Neural cell (in vitro differentiated cells): ENCODE measurements around the gene COL17A1. TPM values are rescaled to one million over a fixed set of nuclear protein-coding genes. Genes with fewer than 3 reads are reported as not detected.

Experiments used
- H2AFZ ChIP-seq: fragments of 200-600, 300-800 bp; sonication (generic), shearing (Covaris generic); 2 replicates; pipeline ENCODE4 v1.6.0; 2014; ENCODE audit warnings: low read depth, mild to moderate bottlenecking, antibody characterized with exemption, low read length, moderate library complexity
- H3F3A ChIP-seq: fragments of 200-600 bp; shearing (Covaris generic); 2 replicates; pipeline ENCODE4 v1.6.1; 2016; ENCODE audit warnings: mild to moderate bottlenecking, moderate library complexity, mixed read lengths, antibody characterized with exemption, low read length; ENCODE audit not compliant: insufficient read depth, poor library complexity, severe bottlenecking
- H3K27ac ChIP-seq: fragments of 200-600, 300-800 bp; sonication (generic), shearing (Covaris generic); 2 replicates; pipeline ENCODE4 v1.5.1; 2014; ENCODE audit warnings: mild to moderate bottlenecking, low read length, moderate library complexity
- H3K27me3 ChIP-seq: fragments of 300-800, 200-600 bp; sonication (generic), shearing (Covaris generic); 2 replicates; pipeline ENCODE4 v1.6.0; 2014; ENCODE audit warnings: mild to moderate bottlenecking, low read depth, low read length, moderate library complexity; ENCODE audit not compliant: insufficient read depth
- H3K36me3 ChIP-seq: fragments of 300-800, 200-600 bp; sonication (generic), shearing (Covaris generic); 2 replicates; pipeline ENCODE4 v1.5.1; 2014; ENCODE audit warnings: mild to moderate bottlenecking, antibody characterized with exemption, low read length, moderate library complexity; ENCODE audit not compliant: insufficient read depth
- H3K4me2 ChIP-seq: fragments of 300-800, 200-600 bp; sonication (generic), shearing (Covaris generic); 2 replicates; pipeline ENCODE4 v1.6.0; 2014; ENCODE audit warnings: mild to moderate bottlenecking, low read length
- H3K4me3 ChIP-seq: fragments of 300-800, 200-600 bp; sonication (generic), shearing (Covaris generic); 2 replicates; pipeline ENCODE4 v1.5.1; 2014; ENCODE audit warnings: mild to moderate bottlenecking, low read length, moderate library complexity
- H3K79me2 ChIP-seq: fragments of 200-600 bp; shearing (Covaris generic); replicated peaks from 2 replicates; pipeline ENCODE4 v1.6.0; 2014; ENCODE audit warnings: mild to moderate bottlenecking, low read length, moderate library complexity; ENCODE audit not compliant: insufficient read depth
- H3K9ac ChIP-seq: fragments of 300-800, 200-600 bp; sonication (generic), shearing (Covaris generic); 2 replicates; pipeline ENCODE4 v1.6.1; 2016; ENCODE audit warnings: mild to moderate bottlenecking, low read length, mixed read lengths
- H3K9me2 ChIP-seq: fragments of 200-600 bp; shearing (Covaris generic); 2 replicates; pipeline ENCODE4 v1.6.1; 2016; ENCODE audit warnings: mild to moderate bottlenecking, low read length, mixed read lengths; ENCODE audit not compliant: insufficient read depth
- H3K9me3 ChIP-seq: fragments of 200-600, 300-800 bp; sonication (generic), shearing (Covaris generic); 2 replicates; pipeline ENCODE4 v1.6.1; 2016; ENCODE audit warnings: mild to moderate bottlenecking, mixed run types, low read length, moderate library complexity, mixed read lengths
- H4K20me1 ChIP-seq: fragments of 200-600 bp; shearing (Covaris generic); 2 replicates; pipeline ENCODE4 v1.6.1; 2016; ENCODE audit warnings: mild to moderate bottlenecking, mixed run types; ENCODE audit not compliant: insufficient read depth
- CTCF ChIP-seq: fragments of 450-650 bp; IDR thresholded peaks from 2 replicates; pipeline ENCODE4 v1.5.1; 2014; ENCODE audit warnings: antibody characterized with exemption, mild to moderate bottlenecking, moderate library complexity; ENCODE audit not compliant: poor library complexity, severe bottlenecking
- EP300 ChIP-seq: fragments of 450-650 bp; conservative IDR thresholded peaks from 2 replicates; pipeline ENCODE4 v1.6.1; 2014; ENCODE audit warnings: antibody characterized with exemption, mild to moderate bottlenecking, moderate library complexity; ENCODE audit not compliant: poor library complexity, severe bottlenecking
- EZH2 ChIP-seq: fragments of 200-600, 300-800 bp; shearing (Covaris generic), sonication (generic); IDR thresholded peaks from 2 replicates; pipeline ENCODE4 v1.6.1; 2014; ENCODE audit warnings: antibody characterized with exemption, low read length, borderline replicate concordance, mild to moderate bottlenecking; ENCODE audit not compliant: insufficient read depth, poor library complexity, severe bottlenecking
- MXI1 ChIP-seq: fragments of 450-650 bp; conservative IDR thresholded peaks from 2 replicates; pipeline ENCODE4 v1.6.1; 2014; ENCODE audit warnings: antibody characterized with exemption, mild to moderate bottlenecking; ENCODE audit not compliant: poor library complexity, severe bottlenecking
- POLR2AphosphoS5 ChIP-seq: IDR thresholded peaks from 2 replicates; pipeline ENCODE4 v1.6.1; 2012
- RAD21 ChIP-seq: fragments of 450-650 bp; conservative IDR thresholded peaks from 2 replicates; pipeline ENCODE4 v1.6.1; 2014; ENCODE audit warnings: antibody characterized with exemption, mild to moderate bottlenecking, moderate library complexity
- REST ChIP-seq: IDR thresholded peaks from 2 replicates; pipeline ENCODE4 v1.6.1; 2012; ENCODE audit warnings: borderline replicate concordance
- SMC3 ChIP-seq: fragments of 450-650 bp; conservative IDR thresholded peaks from 2 replicates; pipeline ENCODE4 v1.6.1; 2014; ENCODE audit warnings: antibody characterized with exemption, mild to moderate bottlenecking, moderate library complexity; ENCODE audit not compliant: poor library complexity
- TAF1 ChIP-seq: IDR thresholded peaks from 2 replicates; pipeline ENCODE4 v1.6.1; 2012; ENCODE audit warnings: low read depth
- polyA plus RNA-seq: library from polyadenylated mRNA; depleted of rRNA; stranded (reverse); fragments of >200 nt; gene quantifications from 2 replicates; pipeline ENCODE4 v1.2.3, GENCODE V29; 2014

Gene COL17A1
- polyA plus RNA-seq, 1 donor from 2014 or later: not detected

GRCh38 chr10:104028823-104029520 is 56.7 kb downstream of the COL17A1 start:
- Histone ChIP-seq H3K36me3 (no peaks in the 10 kb centered on the region), H3K9me2 (no peaks in the 10 kb centered on the region), H2AFZ (no peak overlapping the region), H4K20me1 (no peaks in the 10 kb centered on the region), H3K79me2 (no peaks in the 10 kb centered on the region), H3F3A (no peaks in the 10 kb centered on the region), H3K9ac (no peak overlapping the region), H3K4me2 (no peak overlapping the region), H3K27ac (no peak overlapping the region), H3K4me3 (no peak overlapping the region), H3K9me3 (no peaks in the 10 kb centered on the region), H3K27me3 (no peaks in the 10 kb centered on the region)
- TF ChIP-seq TAF1 (no peak), SMC3 (no peak), REST (no peak), EP300 (no peak), RAD21 (no peak), POLR2AphosphoS5 (no peak), EZH2 (no peak), CTCF (no peak), MXI1 (no peak)

- Histone ChIP-seq H3K4me3 (no peak overlapping the region), H2AFZ (no peak overlapping the region), H4K20me1 (no peaks in the 10 kb centered on the region), H3K4me2 (no peak overlapping the region), H3K79me2 (no peaks in the 10 kb centered on the region), H3K9ac (no peak overlapping the region), H3K9me3 (no peaks in the 10 kb centered on the region), H3K27me3 (no peaks in the 10 kb centered on the region), H3K27ac (no peak overlapping the region), H3F3A (no peaks in the 10 kb centered on the region), H3K36me3 (no peaks in the 10 kb centered on the region), H3K9me2 (no peaks in the 10 kb centered on the region)
- no peak for TF ChIP-seq TAF1
- TF ChIP-seq POLR2AphosphoS5: no peak
- TF ChIP-seq RAD21: peak; percentile 58
- TF ChIP-seq CTCF: peak; percentile 68
- TF ChIP-seq MXI1: no peak
- peak; percentile 52 for TF ChIP-seq SMC3
- no peak for TF ChIP-seq EZH2
Measured at GRCh38 chr10:104028146-104028545, 57.5 kb downstream of the COL17A1 start.
